ENCODE measurements around the gene ZNF329. TPM values are rescaled to one million over a fixed set of nuclear protein-coding genes. Genes with fewer than 3 reads are reported as not detected.

The ZNF329 gene
- total and polyA plus RNA-seq, 9 of the 15 experiments (the other 6 are each of a cell fraction or from before 2014, with no cell fraction given) = 0.21 to 3.6 (median 2.2) TPM

DNA sequence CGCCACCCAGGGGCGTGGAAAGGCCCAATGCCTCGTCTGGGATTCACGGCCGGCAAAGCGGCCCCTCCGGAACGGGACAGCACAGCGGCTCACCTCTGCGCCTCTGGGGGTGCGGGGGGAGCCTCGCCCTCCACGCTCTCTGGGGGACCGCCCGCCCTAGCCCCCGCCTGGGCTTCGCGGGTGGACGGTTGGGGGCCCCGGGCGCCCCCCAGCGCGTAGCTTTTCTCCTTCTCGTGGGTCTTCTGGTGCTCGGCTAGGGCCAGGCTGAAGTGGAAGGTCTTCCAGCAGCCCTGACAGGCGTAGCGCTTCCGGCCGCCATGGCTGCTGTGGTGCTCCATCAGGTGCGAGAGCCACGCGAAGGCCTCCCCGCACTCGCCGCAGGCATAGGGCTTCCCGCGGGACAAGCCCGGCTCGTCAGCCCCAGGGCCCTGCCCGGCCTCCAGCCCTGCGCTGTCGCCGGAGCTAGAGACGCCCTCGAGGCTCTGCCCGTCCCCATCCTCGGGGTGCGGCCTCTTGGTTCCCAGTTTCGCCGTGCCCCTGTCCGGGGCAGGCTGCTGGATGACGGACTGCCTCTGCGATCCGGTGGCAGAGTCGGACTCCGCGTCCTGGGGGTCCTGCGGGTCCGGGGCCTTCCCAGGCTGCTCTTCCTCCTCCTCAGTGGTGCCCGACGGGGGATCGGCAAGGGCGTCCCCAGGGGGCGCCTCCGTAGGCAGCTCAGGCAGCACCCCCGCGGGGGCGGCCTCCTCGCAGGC lies 65.8 kb downstream of the ZNF329 start (continued):
- TF ChIP-seq, protein P1, sequence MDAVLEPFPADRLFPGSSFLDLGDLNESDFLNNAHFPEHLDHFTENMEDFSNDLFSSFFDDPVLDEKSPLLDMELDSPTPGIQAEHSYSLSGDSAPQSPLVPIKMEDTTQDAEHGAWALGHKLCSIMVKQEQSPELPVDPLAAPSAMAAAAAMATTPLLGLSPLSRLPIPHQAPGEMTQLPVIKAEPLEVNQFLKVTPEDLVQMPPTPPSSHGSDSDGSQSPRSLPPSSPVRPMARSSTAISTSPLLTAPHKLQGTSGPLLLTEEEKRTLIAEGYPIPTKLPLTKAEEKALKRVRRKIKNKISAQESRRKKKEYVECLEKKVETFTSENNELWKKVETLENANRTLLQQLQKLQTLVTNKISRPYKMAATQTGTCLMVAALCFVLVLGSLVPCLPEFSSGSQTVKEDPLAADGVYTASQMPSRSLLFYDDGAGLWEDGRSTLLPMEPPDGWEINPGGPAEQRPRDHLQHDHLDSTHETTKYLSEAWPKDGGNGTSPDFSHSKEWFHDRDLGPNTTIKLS (IDR thresholded peaks at IDR 0.05; ENCODE audit: borderline replicate concordance, low read depth) = no peak
- TF ChIP-seq FOSL1 (tag; conservative IDR thresholded peaks at IDR 0.05) = no peak
- TF ChIP-seq RBM22 (IDR thresholded peaks at IDR 0.05; ENCODE audit: low read depth, low read length, poor library complexity, severe bottlenecking) = no peak
- no peak for TF ChIP-seq ZNF778 (CRISPR knock-in tag; IDR thresholded peaks at IDR 0.05)
- TF ChIP-seq, protein P2, sequence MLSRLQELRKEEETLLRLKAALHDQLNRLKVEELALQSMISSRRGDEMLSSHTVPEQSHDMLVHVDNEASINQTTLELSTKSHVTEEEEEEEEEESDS (CRISPR knock-in tag; IDR thresholded peaks at IDR 0.05) = no peak

DNA sequence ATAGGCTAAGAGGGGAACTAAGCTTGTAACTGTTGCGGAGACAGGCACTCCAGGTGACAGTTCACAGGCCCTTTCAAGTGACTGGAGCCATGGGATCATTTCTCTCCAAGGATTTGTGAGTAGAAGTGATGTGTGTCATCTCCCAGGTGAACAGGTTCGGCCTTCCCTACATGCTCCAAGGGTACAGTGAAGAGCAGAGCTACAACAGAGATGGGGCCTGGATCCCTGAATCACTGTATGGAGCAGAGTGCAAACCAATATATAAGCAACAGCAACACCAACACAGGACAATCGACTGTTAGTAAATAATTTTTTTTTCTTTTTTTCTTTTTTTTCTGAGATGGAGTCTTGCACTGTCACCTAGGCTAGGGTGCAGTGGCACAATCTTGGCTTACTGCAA lies 67.6 kb downstream of the ZNF329 start:
- DNase-seq (ENCODE audit: extremely low read depth in 1 of 4, low spot score in 3 of 4) (peak in 1 of 4 experiments; percentile 2), ATAC-seq (no peak), FAIRE-seq (no peak)
- whole genome bisulfite sequencing (ENCODE audit: insufficient coverage, low coverage, missing lambda C conversion rate) = 0% methylated on average over 3 of the region's 3 CpGs
- no peaks in the 10 kb centered on the region for H3K9me1 ChIP-seq (ENCODE audit: control insufficient read depth, insufficient read depth, low read length)
- ChIA-PET CTCF (ENCODE audit: low intra/inter-chr PET ratio) (no interaction called here), POLR2A (no interaction called here)
- H3K4me1 ChIP-seq (replicated peaks in 1 of 2; ENCODE audit: control insufficient read depth in 2 of 2, insufficient read depth in 2 of 2, low read length in 2 of 2) = peaks cover 0 to 7% of the 10 kb centered on the region in 2 experiments; a peak in 1 of 5 replicates
- no peaks in the 10 kb centered on the region for H3K79me2 ChIP-seq (ENCODE audit: control insufficient read depth, insufficient read depth, low read length)
- no peaks in the 10 kb centered on the region for H4K20me1 ChIP-seq (replicated peaks; ENCODE audit: control insufficient read depth, insufficient read depth, low read length)
- no peak overlapping the region for H3K27ac ChIP-seq (ENCODE audit: extremely low read depth, low read depth, low read length)
- H2AFZ ChIP-seq (ENCODE audit: low read depth, low read length) = no peak overlapping the region
- no peaks in the 10 kb centered on the region for H3K36me3 ChIP-seq (ENCODE audit: control insufficient read depth, insufficient read depth, low read length)
- no peaks in the 10 kb centered on the region for H3K27me3 ChIP-seq (ENCODE audit: control insufficient read depth in 2 of 2, insufficient read depth in 2 of 2, low read length in 2 of 2)
- H3K4me2 ChIP-seq (ENCODE audit: insufficient read depth, low read length) = no peak overlapping the region
- H3K9me3 ChIP-seq (replicated peaks; ENCODE audit: control insufficient read depth, insufficient read depth, low read depth, low read length) = no peaks in the 10 kb centered on the region; the same call in 1 of the 2 replicates
- in situ Hi-C loops (cut with MboI) = no loop called here
- BruUV-seq (replicated peaks) = no TSS peak
- intact Hi-C loops (cut with micrococcal nuclease) = no loop called here
- no peak overlapping the region for H3K9ac ChIP-seq (ENCODE audit: insufficient read depth in 1 of 2, low read depth in 2 of 2, low read length in 2 of 2)
- H3K4me3 ChIP-seq = no peak overlapping the region
- no peak for TF ChIP-seq ZNF184 (CRISPR knock-in tag; IDR thresholded peaks at IDR 0.05)
- no peak for TF ChIP-seq SMARCC2 (IDR thresholded peaks at IDR 0.05; ENCODE audit: low read depth)
- TF ChIP-seq JUNB (CRISPR knock-in tag; conservative IDR thresholded peaks at IDR 0.05) = no peak
- TF ChIP-seq CBFB (CRISPR knock-in tag; IDR thresholded peaks at IDR 0.05) = no peak
- TF ChIP-seq, protein P3, sequence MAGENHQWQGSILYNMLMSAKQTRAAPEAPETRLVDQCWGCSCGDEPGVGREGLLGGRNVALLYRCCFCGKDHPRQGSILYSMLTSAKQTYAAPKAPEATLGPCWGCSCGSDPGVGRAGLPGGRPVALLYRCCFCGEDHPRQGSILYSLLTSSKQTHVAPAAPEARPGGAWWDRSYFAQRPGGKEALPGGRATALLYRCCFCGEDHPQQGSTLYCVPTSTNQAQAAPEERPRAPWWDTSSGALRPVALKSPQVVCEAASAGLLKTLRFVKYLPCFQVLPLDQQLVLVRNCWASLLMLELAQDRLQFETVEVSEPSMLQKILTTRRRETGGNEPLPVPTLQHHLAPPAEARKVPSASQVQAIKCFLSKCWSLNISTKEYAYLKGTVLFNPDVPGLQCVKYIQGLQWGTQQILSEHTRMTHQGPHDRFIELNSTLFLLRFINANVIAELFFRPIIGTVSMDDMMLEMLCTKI (IDR thresholded peaks at IDR 0.05; ENCODE audit: partially characterized antibody) = no peak
- TF ChIP-seq, protein P4, sequence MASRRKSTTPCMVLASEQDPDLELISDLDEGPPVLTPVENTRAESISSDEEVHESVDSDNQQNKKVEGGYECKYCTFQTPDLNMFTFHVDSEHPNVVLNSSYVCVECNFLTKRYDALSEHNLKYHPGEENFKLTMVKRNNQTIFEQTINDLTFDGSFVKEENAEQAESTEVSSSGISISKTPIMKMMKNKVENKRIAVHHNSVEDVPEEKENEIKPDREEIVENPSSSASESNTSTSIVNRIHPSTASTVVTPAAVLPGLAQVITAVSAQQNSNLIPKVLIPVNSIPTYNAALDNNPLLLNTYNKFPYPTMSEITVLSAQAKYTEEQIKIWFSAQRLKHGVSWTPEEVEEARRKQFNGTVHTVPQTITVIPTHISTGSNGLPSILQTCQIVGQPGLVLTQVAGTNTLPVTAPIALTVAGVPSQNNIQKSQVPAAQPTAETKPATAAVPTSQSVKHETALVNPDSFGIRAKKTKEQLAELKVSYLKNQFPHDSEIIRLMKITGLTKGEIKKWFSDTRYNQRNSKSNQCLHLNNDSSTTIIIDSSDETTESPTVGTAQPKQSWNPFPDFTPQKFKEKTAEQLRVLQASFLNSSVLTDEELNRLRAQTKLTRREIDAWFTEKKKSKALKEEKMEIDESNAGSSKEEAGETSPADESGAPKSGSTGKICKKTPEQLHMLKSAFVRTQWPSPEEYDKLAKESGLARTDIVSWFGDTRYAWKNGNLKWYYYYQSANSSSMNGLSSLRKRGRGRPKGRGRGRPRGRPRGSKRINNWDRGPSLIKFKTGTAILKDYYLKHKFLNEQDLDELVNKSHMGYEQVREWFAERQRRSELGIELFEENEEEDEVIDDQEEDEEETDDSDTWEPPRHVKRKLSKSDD (conservative IDR thresholded peaks at IDR 0.05; ENCODE audit: low read length) = no peak
- TF ChIP-seq, protein P5, sequence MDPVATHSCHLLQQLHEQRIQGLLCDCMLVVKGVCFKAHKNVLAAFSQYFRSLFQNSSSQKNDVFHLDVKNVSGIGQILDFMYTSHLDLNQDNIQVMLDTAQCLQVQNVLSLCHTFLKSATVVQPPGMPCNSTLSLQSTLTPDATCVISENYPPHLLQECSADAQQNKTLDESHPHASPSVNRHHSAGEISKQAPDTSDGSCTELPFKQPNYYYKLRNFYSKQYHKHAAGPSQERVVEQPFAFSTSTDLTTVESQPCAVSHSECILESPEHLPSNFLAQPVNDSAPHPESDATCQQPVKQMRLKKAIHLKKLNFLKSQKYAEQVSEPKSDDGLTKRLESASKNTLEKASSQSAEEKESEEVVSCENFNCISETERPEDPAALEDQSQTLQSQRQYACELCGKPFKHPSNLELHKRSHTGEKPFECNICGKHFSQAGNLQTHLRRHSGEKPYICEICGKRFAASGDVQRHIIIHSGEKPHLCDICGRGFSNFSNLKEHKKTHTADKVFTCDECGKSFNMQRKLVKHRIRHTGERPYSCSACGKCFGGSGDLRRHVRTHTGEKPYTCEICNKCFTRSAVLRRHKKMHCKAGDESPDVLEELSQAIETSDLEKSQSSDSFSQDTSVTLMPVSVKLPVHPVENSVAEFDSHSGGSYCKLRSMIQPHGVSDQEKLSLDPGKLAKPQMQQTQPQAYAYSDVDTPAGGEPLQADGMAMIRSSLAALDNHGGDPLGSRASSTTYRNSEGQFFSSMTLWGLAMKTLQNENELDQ (CRISPR knock-in tag; IDR thresholded peaks at IDR 0.05; ENCODE audit: borderline replicate concordance) = no peak

Measured in K562 (cell line).